Skeletal muscle tissue (tissue), 4 donors: ENCODE measurements around the gene KRTAP6-3. TPM values are rescaled to one million over a fixed set of nuclear protein-coding genes. Genes with fewer than 3 reads are reported as not detected.

Experiments
- H3K27ac ChIP-seq: one replicate; pipeline ENCODE4 v1.7.0; 2013; ENCODE audit warnings: mild to moderate bottlenecking, low read depth, low read length, inconsistent platforms
- H3K27me3 ChIP-seq, 3 donors: one replicate each; pipeline ENCODE4 v1.7.0; 2013; ENCODE audit warnings: low read length in 3 of 3; ENCODE audit not compliant: control insufficient read depth in 3 of 3, insufficient read depth in 3 of 3
- H3K36me3 ChIP-seq, 3 donors: one replicate each; pipeline ENCODE4 v1.7.0; 2013; ENCODE audit warnings: low read length in 3 of 3; ENCODE audit not compliant: control insufficient read depth in 3 of 3, insufficient read depth in 3 of 3
- H3K4me1 ChIP-seq, 3 donors: one replicate each; pipeline ENCODE4 v1.7.0; 2013; ENCODE audit warnings: low read length in 3 of 3, mild to moderate bottlenecking in 3 of 3; ENCODE audit not compliant: control insufficient read depth in 3 of 3, insufficient read depth in 3 of 3
- H3K4me3 ChIP-seq, 3 donors: one replicate each; pipeline ENCODE4 v1.7.0; 2013; ENCODE audit warnings: low read length in 3 of 3
- H3K9ac ChIP-seq, 3 donors: one replicate each; pipeline ENCODE4 v1.7.0; 2013; ENCODE audit warnings: low read length in 3 of 3, mild to moderate bottlenecking in 3 of 3, moderate library complexity in 2 of 3, low read depth in 1 of 3
- H3K9me3 ChIP-seq, 3 donors: one replicate each; pipeline ENCODE4 v1.7.0; 2013; ENCODE audit warnings: low read length in 3 of 3; ENCODE audit not compliant: control insufficient read depth in 3 of 3
- total RNA-seq: library from RNA; depleted of rRNA; stranded (reverse); fragments of >200 nt; gene quantifications from one replicate; pipeline ENCODE4 v1.2.3, GENCODE V29; 2014
- donor health status: Osteomylitis.

The KRTAP6-3 gene
- total RNA-seq, 1 donor from 2014 or later: not detected

DNA sequence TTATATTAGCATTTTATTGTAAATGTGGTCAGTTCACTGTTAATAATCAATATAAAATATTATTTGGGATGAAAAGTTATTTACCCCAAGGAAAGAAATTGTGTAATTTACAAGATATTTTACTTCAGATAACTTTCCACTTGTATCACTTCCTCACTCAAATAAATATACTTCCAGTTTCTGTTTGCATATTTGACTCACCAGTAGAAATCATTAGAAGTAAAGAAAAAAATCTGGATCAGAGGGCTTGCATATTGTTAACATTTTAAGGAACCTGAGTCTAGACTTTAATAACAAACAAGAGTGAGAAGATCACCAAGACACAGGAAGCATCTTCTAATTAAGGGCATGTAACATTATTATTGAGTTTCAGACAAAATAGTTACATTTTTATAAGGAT is 27.8 kb downstream of the KRTAP6-3 start:
- Histone ChIP-seq H3K27ac (no peak overlapping the region), H3K27me3 (no peaks in the 10 kb centered on the region), H3K4me3 (no peak overlapping the region), H3K9ac (no peak overlapping the region), H3K9me3 (no peaks in the 10 kb centered on the region), H3K4me1 (no peaks in the 10 kb centered on the region), H3K36me3 (no peaks in the 10 kb centered on the region)

- no peaks in the 10 kb centered on the region for H3K36me3 ChIP-seq
- H3K27me3 ChIP-seq: no peaks in the 10 kb centered on the region
- no peaks in the 10 kb centered on the region for H3K4me1 ChIP-seq
- H3K9me3 ChIP-seq: no peaks in the 10 kb centered on the region
- H3K4me3 ChIP-seq: no peak within 1 kb of the TSS
- no peak within 1 kb of the TSS for H3K27ac ChIP-seq
- no peak within 1 kb of the TSS for H3K9ac ChIP-seq
Observed at GRCh38 chr21:30620522-30620921, 28.3 kb downstream of the KRTAP6-3 start, which contains the start of gene KRTAP20-4. Gene KRTAP20-4, plus strand, starts transcription at chr21:30620627.

DNA sequence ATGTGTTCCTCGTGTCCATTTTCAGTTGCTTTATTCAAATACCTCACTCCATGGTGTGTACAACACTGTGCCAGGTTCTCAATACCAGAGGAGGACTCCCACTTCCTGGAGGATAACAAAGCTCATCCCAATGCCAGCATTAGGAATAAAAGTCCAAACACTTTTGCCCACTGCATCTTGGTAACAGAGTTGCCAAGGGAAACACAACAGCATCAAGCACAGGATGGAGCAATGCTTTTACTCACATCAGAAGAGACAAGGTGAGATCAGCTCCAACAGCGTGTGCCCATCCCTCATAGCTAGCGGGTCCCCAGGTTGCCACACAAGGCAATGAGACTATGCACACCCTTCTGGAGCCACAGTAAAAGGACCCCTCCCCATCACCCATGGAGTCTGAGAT is 31.1 kb downstream of the KRTAP6-3 start:
- Histone ChIP-seq H3K4me1 (no peaks in the 10 kb centered on the region), H3K4me3 (no peak overlapping the region), H3K27ac (no peak overlapping the region), H3K9ac (no peak overlapping the region), H3K9me3 (no peaks in the 10 kb centered on the region), H3K36me3 (no peaks in the 10 kb centered on the region), H3K27me3 (no peaks in the 10 kb centered on the region)

DNA sequence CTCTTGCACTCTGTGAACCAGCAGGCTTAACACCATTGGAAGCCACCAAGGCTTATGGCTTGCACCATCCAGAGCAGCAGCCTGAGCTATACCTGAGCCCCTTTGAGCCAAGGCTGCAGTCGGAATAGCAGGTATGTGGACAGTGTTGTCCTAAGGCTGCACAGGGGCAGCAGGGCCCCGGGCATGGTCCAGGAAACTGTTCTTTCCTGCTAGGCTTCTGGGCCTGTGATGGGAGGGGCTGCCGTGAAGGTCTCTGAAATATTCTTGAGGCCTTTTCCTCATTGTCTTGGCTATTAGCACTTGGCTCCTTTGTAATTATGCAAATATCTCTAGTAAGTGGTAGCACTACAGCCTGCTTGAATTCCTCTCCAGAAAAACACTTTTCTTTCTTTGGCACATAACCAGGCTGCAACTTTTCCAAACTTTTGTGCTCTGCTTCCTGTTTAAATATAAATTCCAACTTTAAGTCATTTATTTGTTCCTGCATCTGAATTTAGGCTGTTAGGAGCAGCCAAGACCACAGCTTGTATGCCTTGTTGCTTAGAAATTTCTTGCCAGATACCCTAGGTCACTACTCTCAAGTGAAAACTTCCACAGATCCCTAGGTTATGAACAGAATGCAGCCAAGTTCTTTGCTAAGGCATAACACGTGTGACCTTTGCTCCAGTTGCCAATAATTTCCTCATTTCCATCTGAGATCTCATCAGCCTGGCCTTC is 33.4 kb downstream of the KRTAP6-3 start:
- Histone ChIP-seq H3K9ac (no peak overlapping the region), H3K4me3 (no peak overlapping the region), H3K36me3 (no peaks in the 10 kb centered on the region), H3K27me3 (no peaks in the 10 kb centered on the region), H3K9me3 (no peaks in the 10 kb centered on the region), H3K4me1 (no peaks in the 10 kb centered on the region), H3K27ac (no peak overlapping the region)

DNA sequence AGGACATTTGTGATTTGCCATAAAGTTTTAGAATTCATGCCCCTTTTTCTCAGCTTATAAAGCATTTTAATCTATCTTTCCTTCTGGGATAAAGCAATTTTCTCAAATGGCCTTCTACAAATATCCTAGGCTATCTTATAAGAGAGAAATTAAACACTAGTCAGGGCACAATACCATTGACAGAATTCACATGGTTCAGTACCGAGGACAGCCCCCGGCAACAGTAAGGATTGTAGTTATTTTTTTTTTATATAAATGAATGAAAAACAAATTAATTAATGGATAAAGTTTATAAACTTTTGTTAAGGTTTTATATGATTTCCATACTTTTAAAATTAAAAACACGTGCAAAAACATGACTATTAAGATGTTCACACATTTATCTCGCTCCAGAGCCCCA is 35.9 kb downstream of the KRTAP6-3 start:
- Histone ChIP-seq H3K27me3 (no peaks in the 10 kb centered on the region), H3K9me3 (no peaks in the 10 kb centered on the region), H3K27ac (no peak overlapping the region), H3K9ac (no peak overlapping the region), H3K4me1 (no peaks in the 10 kb centered on the region), H3K4me3 (no peak overlapping the region), H3K36me3 (no peaks in the 10 kb centered on the region)

DNA sequence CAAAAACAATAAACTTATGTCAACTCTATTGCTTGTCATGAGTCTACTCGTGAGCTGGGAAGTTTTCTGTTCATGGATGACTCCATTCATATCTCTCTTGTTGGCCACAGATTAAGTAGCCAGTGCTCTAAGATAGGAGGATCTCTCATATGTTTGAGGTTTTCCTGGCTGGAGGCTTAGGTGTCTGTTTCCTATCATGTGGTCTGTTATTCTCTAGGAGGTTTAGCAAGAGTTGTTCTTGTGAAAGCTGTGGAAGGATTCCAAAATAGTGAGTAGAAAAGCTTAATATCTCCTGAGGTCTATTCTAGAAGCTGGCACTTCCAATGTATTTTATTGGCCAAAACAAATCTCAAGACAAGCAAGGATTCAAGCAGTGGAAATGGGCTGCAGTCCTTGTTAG is 37.0 kb downstream of the KRTAP6-3 start:
- H3K36me3 ChIP-seq: no peaks in the 10 kb centered on the region
- no peak overlapping the region for H3K4me3 ChIP-seq
- H3K4me1 ChIP-seq: no peaks in the 10 kb centered on the region
- H3K27me3 ChIP-seq: no peaks in the 10 kb centered on the region
- H3K9ac ChIP-seq: no peak overlapping the region
- no peak overlapping the region for H3K27ac ChIP-seq
- no peaks in the 10 kb centered on the region for H3K9me3 ChIP-seq

- Histone ChIP-seq H3K4me1 (no peaks in the 10 kb centered on the region), H3K4me3 (no peak within 1 kb of the TSS), H3K36me3 (no peaks in the 10 kb centered on the region), H3K9me3 (no peaks in the 10 kb centered on the region), H3K9ac (no peak within 1 kb of the TSS), H3K27me3 (no peaks in the 10 kb centered on the region), H3K27ac (no peak within 1 kb of the TSS)
Observed at GRCh38 chr21:30634906-30635305, 42.7 kb downstream of the KRTAP6-3 start, which contains the start of gene KRTAP20-2. Gene KRTAP20-2, plus strand, starts transcription at chr21:30635206. Its CDS starts 58 bp downstream, at chr21:30635264.

GRCh38 chr21:30638686-30639085 is 46.4 kb downstream of the KRTAP6-3 start:
- H3K27me3 ChIP-seq: no peaks in the 10 kb centered on the region
- H3K36me3 ChIP-seq: no peaks in the 10 kb centered on the region
- H3K4me1 ChIP-seq: no peaks in the 10 kb centered on the region
- H3K27ac ChIP-seq: no peak overlapping the region
- no peak overlapping the region for H3K4me3 ChIP-seq
- H3K9ac ChIP-seq: no peak overlapping the region
- H3K9me3 ChIP-seq: no peaks in the 10 kb centered on the region

DNA sequence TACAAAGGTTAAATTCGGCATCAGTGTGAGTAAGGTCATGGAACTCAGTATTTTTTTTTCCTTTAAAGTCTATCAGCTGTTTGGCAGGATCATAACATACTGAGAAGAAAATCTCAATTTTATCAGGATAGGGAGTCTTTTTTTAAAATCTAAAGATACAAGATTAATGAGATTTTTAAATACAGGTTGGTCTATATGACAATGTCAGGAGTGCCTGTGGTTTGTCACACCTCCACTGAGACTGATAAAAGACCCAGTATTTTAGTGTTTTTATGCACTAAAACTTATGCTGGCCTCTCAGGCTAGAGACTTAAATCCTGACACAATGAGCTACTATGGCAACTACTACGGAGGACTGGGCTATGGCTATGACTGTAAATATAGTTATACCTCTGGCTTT is 50.3 kb downstream of the KRTAP6-3 start, which contains the start of gene KRTAP20-3:
Gene KRTAP20-3, plus strand, starts transcription at position 301 of the 400 bp plus-strand sequence.
- Histone ChIP-seq H3K27ac (no peak within 1 kb of the TSS), H3K27me3 (no peaks in the 10 kb centered on the region), H3K9me3 (no peaks in the 10 kb centered on the region)

More for the DNA sequence above, 50.3 kb downstream of the KRTAP6-3 start, which contains the start of gene KRTAP20-3:
- no peak within 1 kb of the TSS for H3K9ac ChIP-seq
- H3K36me3 ChIP-seq: no peaks in the 10 kb centered on the region
- H3K4me1 ChIP-seq: no peaks in the 10 kb centered on the region
- H3K4me3 ChIP-seq: no peak within 1 kb of the TSS
